ENCODE data around the gene SNTG2.

The SNTG2 gene

GRCh38 chr2:990970-991369 is 40.3 kb downstream of the SNTG2 start:
- TF ChIP-seq JUND (IDR thresholded peaks at IDR 0.05; ENCODE audit: low read depth) = no peak
- DNase-seq (ENCODE audit: low read depth in 1 of 2, low spot score in 1 of 2) = no peak
- in situ Hi-C loops (cut with HindIII; ENCODE audit: low pct_unique_long_range_greater_than_20kb, low sequenced_read_pairs) = no loop called here

- DNase-seq (ENCODE audit: low read depth in 1 of 2, low spot score in 1 of 2) = no peak
- in situ Hi-C loops (cut with HindIII; ENCODE audit: low pct_unique_long_range_greater_than_20kb, low sequenced_read_pairs) = no loop called here
- TF ChIP-seq JUND (IDR thresholded peaks at IDR 0.05; ENCODE audit: low read depth) = no peak
Measured at GRCh38 chr2:1002350-1002749, 51.7 kb downstream of the SNTG2 start.

GRCh38 chr2:1004398-1004797 is 53.7 kb downstream of the SNTG2 start:
- DNase-seq (ENCODE audit: low read depth in 1 of 2, low spot score in 1 of 2) = no peak
- TF ChIP-seq JUND (IDR thresholded peaks at IDR 0.05; ENCODE audit: low read depth) = no peak
- in situ Hi-C loops (cut with HindIII; ENCODE audit: low pct_unique_long_range_greater_than_20kb, low sequenced_read_pairs) = no loop called here

- DNase-seq (ENCODE audit: low read depth in 1 of 2, low spot score in 1 of 2) = no peak
- no peak for TF ChIP-seq JUND (IDR thresholded peaks at IDR 0.05; ENCODE audit: low read depth)
- in situ Hi-C loops (cut with HindIII; ENCODE audit: low pct_unique_long_range_greater_than_20kb, low sequenced_read_pairs) = no loop called here
Measured at GRCh38 chr2:1010415-1010930, 59.8 kb downstream of the SNTG2 start.

- in situ Hi-C loops (cut with HindIII; ENCODE audit: low pct_unique_long_range_greater_than_20kb, low sequenced_read_pairs) = no loop called here
- no peak for TF ChIP-seq JUND (IDR thresholded peaks at IDR 0.05; ENCODE audit: low read depth)
Measured at GRCh38 chr2:1011006-1011405, 60.4 kb downstream of the SNTG2 start.

GRCh38 chr2:1011985-1012384 is 61.3 kb downstream of the SNTG2 start:
- in situ Hi-C loops (cut with HindIII; ENCODE audit: low pct_unique_long_range_greater_than_20kb, low sequenced_read_pairs) = no loop called here
- TF ChIP-seq JUND (IDR thresholded peaks at IDR 0.05; ENCODE audit: low read depth) = no peak
- DNase-seq (ENCODE audit: low read depth in 1 of 2, low spot score in 1 of 2) = no peak

More at GRCh38 chr2:1011006-1011405, 60.4 kb downstream of the SNTG2 start:
- DNase-seq (ENCODE audit: low read depth in 1 of 2, low spot score in 1 of 2) = no peak

GRCh38 chr2:1014802-1015201 is 64.2 kb downstream of the SNTG2 start:
- in situ Hi-C loops (cut with HindIII; ENCODE audit: low pct_unique_long_range_greater_than_20kb, low sequenced_read_pairs) = no loop called here
- no peak for TF ChIP-seq JUND (IDR thresholded peaks at IDR 0.05; ENCODE audit: low read depth)
- no peak for DNase-seq (ENCODE audit: low read depth in 1 of 2, low spot score in 1 of 2)

- in situ Hi-C loops (cut with HindIII; ENCODE audit: low pct_unique_long_range_greater_than_20kb, low sequenced_read_pairs) = no loop called here
- TF ChIP-seq JUND (IDR thresholded peaks at IDR 0.05; ENCODE audit: low read depth) = no peak
- no peak for DNase-seq (ENCODE audit: low read depth in 1 of 2, low spot score in 1 of 2)
Measured at GRCh38 chr2:1016500-1016899, 65.9 kb downstream of the SNTG2 start.

GRCh38 chr2:1017827-1018226 is 67.2 kb downstream of the SNTG2 start:
- no peak for DNase-seq (ENCODE audit: low read depth in 1 of 2, low spot score in 1 of 2)
- in situ Hi-C loops (cut with HindIII; ENCODE audit: low pct_unique_long_range_greater_than_20kb, low sequenced_read_pairs) = no loop called here
- TF ChIP-seq JUND (IDR thresholded peaks at IDR 0.05; ENCODE audit: low read depth) = no peak

- in situ Hi-C loops (cut with HindIII; ENCODE audit: low pct_unique_long_range_greater_than_20kb, low sequenced_read_pairs) = no loop called here
- no peak for DNase-seq (ENCODE audit: low read depth in 1 of 2, low spot score in 1 of 2)
- no peak for TF ChIP-seq JUND (IDR thresholded peaks at IDR 0.05; ENCODE audit: low read depth)
Measured at GRCh38 chr2:1020206-1020605, 69.6 kb downstream of the SNTG2 start.

- in situ Hi-C loops (cut with HindIII; ENCODE audit: low pct_unique_long_range_greater_than_20kb, low sequenced_read_pairs) = no loop called here
- no peak for DNase-seq (ENCODE audit: low read depth in 1 of 2, low spot score in 1 of 2)
- no peak for TF ChIP-seq JUND (IDR thresholded peaks at IDR 0.05; ENCODE audit: low read depth)
Measured at GRCh38 chr2:1022178-1022577, 71.5 kb downstream of the SNTG2 start.

- no peak for TF ChIP-seq JUND (IDR thresholded peaks at IDR 0.05; ENCODE audit: low read depth)
- in situ Hi-C loops (cut with HindIII; ENCODE audit: low pct_unique_long_range_greater_than_20kb, low sequenced_read_pairs) = no loop called here
- no peak for DNase-seq (ENCODE audit: low read depth in 1 of 2, low spot score in 1 of 2)
Measured at GRCh38 chr2:1024981-1025380, 74.3 kb downstream of the SNTG2 start.

- DNase-seq (ENCODE audit: low read depth in 1 of 2, low spot score in 1 of 2) = no peak
- no peak for TF ChIP-seq JUND (IDR thresholded peaks at IDR 0.05; ENCODE audit: low read depth)
- in situ Hi-C loops (cut with HindIII; ENCODE audit: low pct_unique_long_range_greater_than_20kb, low sequenced_read_pairs) = no loop called here
Measured at GRCh38 chr2:1026141-1026540, 75.5 kb downstream of the SNTG2 start.

GRCh38 chr2:1028831-1029230 is 78.2 kb downstream of the SNTG2 start:
- no peak for DNase-seq (ENCODE audit: low read depth in 1 of 2, low spot score in 1 of 2)
- in situ Hi-C loops (cut with HindIII; ENCODE audit: low pct_unique_long_range_greater_than_20kb, low sequenced_read_pairs) = no loop called here
- no peak for TF ChIP-seq JUND (IDR thresholded peaks at IDR 0.05; ENCODE audit: low read depth)

All from T47D (cell line).